H1 (cell line): ENCODE results near the gene GFAP. TPM values are rescaled to one million over a fixed set of nuclear protein-coding genes. Genes with fewer than 3 reads are reported as not detected.
A peak's percentile ranks its signal among the peaks of the same experiment; 100 is the strongest.

Experiments
- CBX5 ChIP-seq: fragments of 300-800, 300-1000 bp; sonication (generic); IDR thresholded peaks from 2 replicates; pipeline ENCODE4 v1.7.1; 2016; ENCODE audit warnings: antibody characterized with exemption, low read length, low read depth
- CREB1 ChIP-seq: IDR thresholded peaks from 2 replicates; pipeline ENCODE4 v1.6.1; 2012; ENCODE audit warnings: inconsistent platforms
- CTCF ChIP-seq, 3 experiments: IDR thresholded peaks; 1 replicate in 2 of 3; 2 replicates in 1 of 3; pipeline versions ENCODE4 v1.5.1 to v1.6.1; 2011; ENCODE audit warnings: low read length in 3 of 3, mild to moderate bottlenecking in 3 of 3, inconsistent platforms in 2 of 3, low read depth in 1 of 3, moderate library complexity in 1 of 3; ENCODE audit not compliant: insufficient read depth in 1 of 3; ENCODE audit errors: control extremely low read depth in 1 of 3
- EZH2 ChIP-seq: fragments of 200-600 bp; sonication (generic); IDR thresholded peaks from 2 replicates; pipeline ENCODE4 v1.7.1; 2012; ENCODE audit warnings: low read depth, mild to moderate bottlenecking, moderate library complexity, low read length, inconsistent platforms; ENCODE audit not compliant: severe bottlenecking
- FOSL1 ChIP-seq: IDR thresholded peaks from 2 replicates; pipeline ENCODE4 v1.6.1; 2011; ENCODE audit warnings: mild to moderate bottlenecking, low read depth, low read length, moderate library complexity; ENCODE audit not compliant: insufficient read depth
- JUND ChIP-seq: IDR thresholded peaks from 2 replicates; pipeline ENCODE4 v1.6.1; 2011; ENCODE audit warnings: mild to moderate bottlenecking, improper control_type of control experiment, low read length
- PHF8 ChIP-seq: fragments of 200-600 bp; sonication (generic); conservative IDR thresholded peaks from 2 replicates; pipeline ENCODE4 v1.7.1; 2012; ENCODE audit warnings: low read depth, mild to moderate bottlenecking, inconsistent platforms, low read length, moderate library complexity
- POLR2A ChIP-seq, 2 experiments: IDR thresholded peaks; 1 replicate in 1 of 2; 2 replicates in 1 of 2; pipeline ENCODE4 v1.6.1; 2011; ENCODE audit warnings: low read depth in 2 of 2, low read length in 2 of 2, mild to moderate bottlenecking in 2 of 2; ENCODE audit errors: control extremely low read depth in 1 of 2
- POU5F1 ChIP-seq: IDR thresholded peaks from 2 replicates; pipeline ENCODE4 v1.6.1; 2011; ENCODE audit warnings: low read depth, mild to moderate bottlenecking, low read length, moderate library complexity
- RAD21 ChIP-seq, 2 experiments: IDR thresholded peaks in 1 of 2; conservative IDR thresholded peaks in 1 of 2; 2 replicates each; pipeline ENCODE4 v1.6.1; 2011; ENCODE audit warnings: low read depth in 2 of 2, low read length in 2 of 2, improper control_type of control experiment in 1 of 2, inconsistent platforms in 1 of 2, mild to moderate bottlenecking in 1 of 2, moderate library complexity in 1 of 2
- RXRA ChIP-seq: IDR thresholded peaks from 2 replicates; pipeline ENCODE4 v1.6.1; 2011; ENCODE audit warnings: low read depth, mild to moderate bottlenecking, low read length, moderate library complexity; ENCODE audit not compliant: insufficient read depth
- SP1 ChIP-seq: IDR thresholded peaks from 2 replicates; pipeline ENCODE4 v1.6.1; 2011; ENCODE audit warnings: low read depth, low read length
- SP2 ChIP-seq: IDR thresholded peaks from 2 replicates; pipeline ENCODE4 v1.6.1; 2012; ENCODE audit warnings: mild to moderate bottlenecking, low read length, inconsistent platforms
- SP4 ChIP-seq: IDR thresholded peaks from 2 replicates; pipeline ENCODE4 v1.6.1; 2012; ENCODE audit warnings: low read length, inconsistent platforms
- SRF ChIP-seq: IDR thresholded peaks from 2 replicates; pipeline ENCODE4 v1.6.1; 2011; ENCODE audit warnings: mild to moderate bottlenecking, low read depth, low read length, moderate library complexity
- SUZ12 ChIP-seq: fragments of 200-600 bp; sonication (generic); IDR thresholded peaks from 2 replicates; pipeline ENCODE4 v1.6.1; 2012; ENCODE audit warnings: mild to moderate bottlenecking, inconsistent platforms, low read length, moderate library complexity, mixed read lengths
- TAF7 ChIP-seq: optimal IDR thresholded peaks from 2 replicates; pipeline ENCODE3; 2011; ENCODE audit warnings: low read depth, mild to moderate bottlenecking, inconsistent platforms, low read length, moderate library complexity, borderline replicate concordance
- TCF12 ChIP-seq: IDR thresholded peaks from 2 replicates; pipeline ENCODE4 v1.6.1; 2011; ENCODE audit warnings: low read depth, mild to moderate bottlenecking, low read length
- TEAD4 ChIP-seq: IDR thresholded peaks from 2 replicates; pipeline ENCODE4 v1.6.1; 2012; ENCODE audit warnings: low read depth, low read length, inconsistent platforms, mixed read lengths
- YY1 ChIP-seq: IDR thresholded peaks from 2 replicates; pipeline ENCODE4 v1.6.1; 2011; ENCODE audit warnings: low read depth, mild to moderate bottlenecking, low read length
- ZNF274 ChIP-seq: IDR thresholded peaks from 2 replicates; pipeline ENCODE4 v1.7.0; 2012; ENCODE audit warnings: low read length, borderline replicate concordance; ENCODE audit errors: extremely low read depth
- polyA plus RNA-seq, 7 experiments: library from polyadenylated mRNA; depleted of rRNA in 3 of 7; stranded (reverse) in 5 of 7; unstranded in 2 of 7; fragments of >200 nt in 5 of 7; fragments of 200-250 nt in 2 of 7; gene quantifications; 1 replicate in 5 of 7; 2 replicates in 1 of 7; 4 replicates in 1 of 7; pipeline versions ENCODE4 v1.2.1 to v1.2.3, GENCODE V29; 2011 to 2013; ENCODE audit warnings: missing spikeins in 2 of 7, mixed read lengths in 2 of 7
- total RNA-seq: library from RNA; stranded (reverse); fragmentation: NEBNext Ultra II Directional; extraction: Animal tissue kit (Norgen Biotek cat#: 25700); gene quantifications from 2 replicates; pipeline ENCODE4 v1.2.1, GENCODE V29; 2021
- TF ChIP-seq, protein P1 (sequence below): IDR thresholded peaks from 2 replicates; pipeline ENCODE4 v1.6.1; 2011; ENCODE audit warnings: low read depth, mild to moderate bottlenecking, low read length; ENCODE audit not compliant: insufficient read depth

GFAP gene
- total and polyA plus RNA-seq, 2 of the 8 experiments (the other 6 are each of a cell fraction or from before 2014, with no cell fraction given), result 1.3 to 1.5 TPM

- no peak for TF ChIP-seq CTCF (IDR thresholded peaks at IDR 0.05; ENCODE audit: control extremely low read depth in 1 of 3, insufficient read depth in 1 of 3, low read depth in 1 of 3, low read length in 3 of 3)
- TF ChIP-seq FOSL1, result no peak
- no peak for TF ChIP-seq ZNF274
- TF ChIP-seq TAF7, result peak; percentile 69
- TF ChIP-seq CREB1, result peak; percentile 98
- no peak for TF ChIP-seq YY1
- no peak for TF ChIP-seq RXRA
- TF ChIP-seq SUZ12, result no peak
- TF ChIP-seq SRF, result peak; percentile 88
- TF ChIP-seq EZH2, result no peak
- no peak for TF ChIP-seq POU5F1
- TF ChIP-seq CBX5, result no peak
- no peak; the same call in 1 of the 2 replicates for TF ChIP-seq SP1
- peak in 1 of 2 experiments; percentile 91; a peak in 2 of 3 replicates for TF ChIP-seq POLR2A (IDR thresholded peaks at IDR 0.05; ENCODE audit: control extremely low read depth in 1 of 2, low read depth in 2 of 2, low read length in 2 of 2)
- TF ChIP-seq, protein P1, sequence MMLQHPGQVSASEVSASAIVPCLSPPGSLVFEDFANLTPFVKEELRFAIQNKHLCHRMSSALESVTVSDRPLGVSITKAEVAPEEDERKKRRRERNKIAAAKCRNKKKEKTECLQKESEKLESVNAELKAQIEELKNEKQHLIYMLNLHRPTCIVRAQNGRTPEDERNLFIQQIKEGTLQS, result peak; percentile 91
- TF ChIP-seq SP4, result peak; percentile 100
- TF ChIP-seq SP2, result no peak
- no peak for TF ChIP-seq JUND
- TF ChIP-seq TCF12, result no peak
- no peak for TF ChIP-seq RAD21 (IDR thresholded peaks at IDR 0.05 in 1 of 2, conservative IDR thresholded peaks at IDR 0.05 in 1 of 2; ENCODE audit: low read depth in 2 of 2, low read length in 2 of 2)
- TF ChIP-seq PHF8, result peak; percentile 91
- TF ChIP-seq TEAD4, result no peak
Observed at GRCh38 chr17:44899074-44899782, 16.1 kb downstream of the GFAP start, which contains the start of gene EFTUD2 (continued).
